Activated T-cell treated with anti-CD3 and anti-CD28 coated beads, Interleukin-2, amount 50 U/mL, for 1 hour (primary cell): ENCODE measurements around the gene TMEM212.
"Not testable (repeated sequence)": the region's sequence is repeated elsewhere in the genome, so short reads cannot be mapped to it uniquely, and the experiment has no call there.

Source experiments
- DNase-seq: peaks from one replicate; pipeline ENCODE4 v3.0.0-alpha.2; 2020

Gene TMEM212

DNA sequence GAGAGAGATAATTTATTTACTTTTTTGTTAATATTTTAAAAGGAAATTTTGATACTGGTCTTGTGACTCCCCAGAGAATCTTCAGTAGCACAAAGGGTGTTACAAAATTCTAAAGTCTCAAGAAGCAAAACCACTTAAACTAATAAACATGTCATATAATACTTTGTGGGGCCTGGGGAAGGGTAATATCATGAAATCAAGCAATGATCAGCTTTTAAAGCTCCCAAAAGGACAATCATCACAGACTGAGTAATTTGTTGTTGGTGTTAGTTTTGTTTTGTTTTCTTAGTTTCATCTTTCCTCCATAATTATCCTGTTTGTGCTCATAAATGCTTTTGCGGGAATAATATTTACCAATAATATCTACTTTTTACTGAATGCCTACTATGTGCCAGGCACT lies 55.0 kb downstream of the TMEM212 start:
- no peak for DNase-seq

DNA sequence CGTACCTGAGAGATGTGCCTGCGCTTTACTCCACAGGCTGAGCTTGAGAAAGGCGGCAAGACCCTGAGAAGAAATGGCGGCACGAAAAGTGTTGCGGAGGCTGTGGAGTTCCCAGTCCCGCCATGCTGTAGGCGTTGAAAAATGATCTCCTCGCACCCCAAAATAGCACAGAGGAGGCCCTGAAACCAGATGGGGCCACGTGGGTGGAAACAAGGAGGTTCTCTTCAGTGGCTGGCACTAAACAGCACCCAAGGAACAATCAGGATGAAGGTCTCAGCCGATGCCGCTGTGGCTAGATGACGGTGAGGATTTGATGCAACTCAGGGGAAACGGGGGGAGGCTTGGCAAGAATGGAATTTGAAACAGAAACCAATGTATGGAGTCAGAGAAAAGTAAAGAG lies 57.3 kb downstream of the TMEM212 start:
- no peak for DNase-seq

DNA sequence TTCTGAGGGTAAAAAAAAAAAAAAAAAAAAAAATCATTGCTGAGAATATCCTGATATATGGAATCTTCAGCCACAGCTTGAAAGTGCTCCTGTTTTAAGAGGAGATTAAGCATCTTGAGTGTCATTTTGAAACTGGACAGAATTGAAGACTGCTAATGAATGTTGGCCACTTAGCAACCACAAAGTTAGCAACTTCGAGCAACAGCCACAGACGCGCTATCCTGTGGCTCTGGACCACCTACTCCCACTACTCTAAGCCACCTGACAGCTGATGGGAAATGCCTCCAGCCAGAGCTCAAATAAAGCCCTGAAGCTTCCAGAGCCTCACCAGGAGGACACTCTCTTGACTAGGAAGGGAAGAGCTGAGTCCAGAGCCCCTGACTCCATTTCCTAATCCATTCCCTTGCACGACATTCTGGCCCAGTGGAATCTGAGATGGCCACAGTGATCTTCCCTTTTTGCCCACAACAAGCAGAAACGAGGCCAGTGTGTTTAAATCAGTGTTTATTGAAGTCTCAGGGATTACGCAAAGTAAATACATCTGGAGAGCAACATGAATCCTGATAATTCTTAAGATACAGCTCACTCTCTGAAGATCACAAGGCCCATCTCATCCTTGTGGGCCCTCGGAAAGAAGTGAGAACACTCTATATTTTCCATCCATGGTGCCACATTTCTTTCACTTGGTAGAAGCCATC lies 58.6 kb downstream of the TMEM212 start:
- DNase-seq, result no peak

DNA sequence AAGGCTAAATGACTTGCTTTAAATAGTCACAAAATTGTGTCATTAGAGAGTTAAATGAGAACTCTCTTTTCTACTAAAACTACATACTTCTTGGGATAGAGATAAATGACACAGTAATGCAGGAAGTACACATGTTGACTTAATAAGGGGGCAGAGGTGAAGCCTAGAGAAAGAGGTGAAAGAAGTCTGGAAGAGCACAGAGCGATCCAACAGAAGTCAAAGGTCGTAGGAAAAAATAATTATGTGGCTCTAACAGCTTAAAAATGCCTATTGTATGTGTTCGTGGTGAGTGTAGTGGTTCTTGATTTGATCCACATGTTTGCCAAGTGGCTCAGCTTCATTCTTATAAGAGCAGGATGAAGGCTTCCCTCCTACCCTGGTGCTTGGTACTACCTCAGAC lies 61.7 kb downstream of the TMEM212 start:
- no peak for DNase-seq

DNA sequence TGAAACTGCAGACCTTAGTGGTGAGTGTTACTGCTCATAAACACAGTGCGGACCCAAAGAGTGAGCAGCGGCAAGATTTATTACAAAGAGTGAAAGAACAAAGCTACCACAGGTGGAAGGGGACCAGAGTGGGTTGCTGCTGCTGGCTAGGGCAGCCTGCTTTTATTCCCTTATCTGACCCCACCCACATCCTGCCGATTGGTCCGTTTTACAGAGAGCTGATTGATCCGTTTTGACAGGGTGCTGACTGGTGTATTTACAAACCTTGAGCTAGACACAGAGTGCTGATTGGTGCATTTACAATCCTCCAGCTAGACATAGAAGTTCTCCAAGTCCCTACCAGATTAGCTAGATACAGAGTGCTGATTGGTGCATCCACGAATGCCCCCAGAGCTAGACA lies 63.4 kb downstream of the TMEM212 start:
- DNase-seq, result not testable (repeated sequence)

DNA sequence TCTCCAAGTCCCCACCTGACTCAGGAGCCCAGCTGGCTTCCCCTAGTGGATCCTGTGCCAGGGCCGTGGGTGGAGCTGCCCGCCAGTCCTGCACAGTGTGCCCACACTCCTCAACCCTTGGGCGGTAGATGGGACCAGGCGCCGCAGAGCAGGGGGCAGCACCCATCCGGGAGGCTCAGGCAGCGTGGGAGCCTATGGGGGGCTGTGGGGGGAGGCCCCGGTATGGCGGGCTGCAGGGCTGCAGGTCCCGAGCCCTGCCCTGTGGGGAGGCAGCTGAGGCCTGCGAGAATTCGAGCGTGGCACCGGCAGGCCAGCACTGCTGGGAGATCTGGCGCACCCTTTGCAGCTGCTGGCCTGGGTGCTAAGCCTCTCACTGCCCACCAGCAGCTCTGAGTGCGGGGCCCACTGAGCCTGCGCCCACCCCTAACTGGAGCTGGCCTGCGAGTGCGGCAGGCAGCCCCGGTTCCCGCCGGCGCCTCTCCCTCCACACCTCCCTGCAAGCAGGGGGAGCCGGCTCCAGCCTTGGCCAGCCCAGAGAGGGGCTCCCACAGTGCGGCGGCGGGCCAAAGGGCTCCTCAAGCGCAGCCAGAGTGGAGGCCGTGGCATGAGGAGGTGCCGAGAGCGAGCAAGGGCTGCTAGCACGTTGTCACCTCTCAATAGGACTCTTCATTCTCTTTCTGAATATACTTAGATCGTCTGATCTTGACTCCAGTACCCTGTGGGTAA lies 64.0 kb downstream of the TMEM212 start:
- DNase-seq, result no peak

DNA sequence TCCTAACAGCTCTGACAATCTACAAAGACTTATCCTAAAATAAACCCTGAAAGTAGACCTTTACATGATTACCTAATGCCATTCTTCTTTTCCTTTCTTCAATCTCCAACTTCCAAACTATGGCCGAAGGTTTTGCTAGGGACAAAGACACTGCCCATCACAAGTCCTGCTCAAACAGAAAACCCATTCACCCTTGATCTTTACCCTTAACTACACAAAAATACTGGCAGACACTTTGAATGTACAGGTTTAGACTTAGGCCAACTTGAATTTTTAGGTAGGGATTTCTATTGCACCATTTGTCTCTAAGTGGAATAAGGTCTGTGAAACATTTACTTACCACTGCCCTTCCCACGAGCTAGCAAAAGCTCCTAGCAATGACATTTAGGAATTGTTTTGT lies 64.6 kb downstream of the TMEM212 start:
- no peak for DNase-seq

DNA sequence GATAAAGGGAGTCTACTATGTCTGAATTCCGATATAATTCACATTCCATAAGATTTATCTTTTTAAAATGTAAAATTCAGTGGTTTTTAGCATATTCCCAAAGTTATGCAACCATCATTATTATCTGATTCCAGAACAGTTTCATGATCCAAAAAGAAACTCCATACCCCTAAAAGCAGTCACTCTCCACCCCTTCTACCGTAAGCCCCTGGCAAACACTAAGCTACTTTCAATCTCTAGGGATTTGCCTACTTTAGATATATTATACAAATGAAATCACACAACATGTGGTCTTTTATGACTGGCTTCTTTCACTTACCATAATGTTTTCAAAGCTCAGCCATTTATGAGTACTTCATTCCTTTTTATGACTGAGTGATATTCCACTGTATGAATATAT lies 65.6 kb downstream of the TMEM212 start:
- no peak for DNase-seq
